HS-5 (cell line): Measurements from ENCODE around the gene CRYBA2.

ENCODE experiments used
- DNase-seq: peaks from one replicate; pipeline ENCODE4 v3.0.0-alpha.2; 2012; ENCODE audit warnings: low read depth

Gene CRYBA2

DNA sequence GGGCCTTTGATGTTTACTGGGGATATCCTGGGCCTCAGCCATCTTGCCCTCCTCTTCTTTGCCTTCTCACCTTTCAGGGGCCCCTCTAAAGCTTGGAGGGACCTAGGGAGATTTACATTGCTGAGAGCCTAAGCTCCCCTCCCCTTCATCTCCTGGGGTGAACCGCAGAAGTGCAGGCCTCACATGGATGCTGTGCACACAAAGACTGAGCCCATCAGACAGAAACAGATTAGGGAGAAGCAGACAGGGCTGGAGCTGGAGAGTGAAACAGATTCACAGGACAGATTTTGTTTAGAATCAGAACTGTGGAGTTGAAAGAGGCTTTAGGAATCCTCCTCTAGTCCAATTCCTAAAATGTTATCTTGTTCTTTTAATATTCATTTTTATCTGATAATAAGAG is 37.2 kb downstream of the CRYBA2 start:
- DNase-seq: no peak

DNA sequence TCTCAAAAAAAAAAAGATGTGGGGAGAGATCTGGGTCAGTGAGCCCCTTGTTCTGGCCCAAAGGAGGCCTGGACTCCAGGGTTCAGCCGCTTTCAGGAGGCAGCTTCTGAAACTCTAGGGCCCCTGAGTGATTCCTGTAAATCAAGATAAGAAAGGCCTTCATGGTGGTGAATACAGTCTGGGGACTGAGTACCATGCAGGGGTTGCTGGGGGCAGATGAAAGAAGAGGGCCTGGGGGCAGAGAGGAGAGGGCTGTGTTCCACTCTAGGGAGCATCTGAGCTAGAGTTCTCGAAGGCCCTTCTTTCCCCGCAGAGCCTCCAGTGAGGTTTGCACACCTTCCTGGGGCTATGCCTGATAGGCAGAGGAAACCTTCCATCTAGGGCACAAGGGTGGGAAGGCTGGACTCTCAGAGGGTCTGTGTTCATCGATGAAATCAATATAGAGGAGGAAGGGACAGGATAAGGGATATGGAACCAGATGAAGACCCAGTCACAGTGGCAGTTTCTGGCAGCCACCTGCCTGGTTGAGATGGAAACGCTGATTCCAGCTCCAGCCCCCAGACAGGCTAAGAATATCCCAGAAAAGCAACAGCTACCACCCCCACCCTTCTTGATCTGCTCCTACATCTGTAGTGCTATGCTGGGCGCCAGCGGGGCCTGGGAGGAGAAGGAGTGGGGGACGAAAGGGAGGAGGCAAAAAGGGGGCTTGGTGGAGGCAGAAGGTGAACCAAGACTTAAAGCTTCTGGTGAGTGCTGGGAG is 38.5 kb downstream of the CRYBA2 start:
- DNase-seq: no peak

DNA sequence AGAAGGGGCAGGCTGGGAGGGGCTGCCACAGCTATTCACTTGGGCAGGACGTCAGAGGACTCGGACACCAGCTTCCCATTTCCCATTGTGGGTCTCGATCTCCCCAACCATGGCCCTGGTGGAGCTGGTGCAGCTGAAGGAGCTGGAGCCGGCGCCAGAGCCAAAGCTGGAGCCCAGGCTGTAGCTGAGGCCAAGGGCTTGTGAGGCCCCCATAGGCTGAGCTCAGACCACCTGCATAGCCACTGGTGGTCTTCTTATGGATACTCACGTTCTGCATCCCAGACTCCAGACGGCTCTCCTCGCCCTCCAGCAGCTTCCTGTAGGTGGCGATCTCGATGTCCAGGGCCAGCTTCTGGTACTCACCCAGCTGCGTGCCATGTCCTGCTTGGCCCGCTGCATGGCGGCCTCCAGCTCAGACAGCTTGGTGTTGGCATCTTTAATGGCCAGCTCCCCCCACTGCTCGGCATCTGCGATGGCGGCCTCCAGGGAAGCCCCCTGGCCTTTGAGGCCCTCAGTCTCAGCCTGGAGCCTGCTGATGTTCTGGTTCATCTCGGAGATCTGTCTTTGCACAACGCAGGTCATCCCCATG is 39.8 kb downstream of the CRYBA2 start:
- no peak for DNase-seq

DNA sequence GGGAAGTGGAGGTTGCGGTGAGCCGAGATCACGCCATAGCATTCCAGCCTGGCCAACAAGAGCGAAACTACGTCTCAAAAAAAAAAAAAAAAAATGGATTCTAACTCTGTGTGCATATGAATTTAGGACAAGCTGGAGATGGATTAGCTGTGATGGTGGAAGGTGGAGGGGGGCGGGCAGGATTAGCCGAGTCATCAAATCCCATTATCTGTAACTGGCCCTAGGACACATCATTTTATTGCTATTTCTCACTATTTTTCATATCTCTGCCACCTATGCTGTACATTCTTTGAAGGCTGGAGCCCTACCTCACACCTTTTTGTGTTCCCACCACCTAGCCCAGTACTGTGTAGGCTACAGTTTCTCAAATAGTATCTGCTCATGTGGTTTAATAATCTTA is 41.1 kb downstream of the CRYBA2 start:
- DNase-seq: no peak

DNA sequence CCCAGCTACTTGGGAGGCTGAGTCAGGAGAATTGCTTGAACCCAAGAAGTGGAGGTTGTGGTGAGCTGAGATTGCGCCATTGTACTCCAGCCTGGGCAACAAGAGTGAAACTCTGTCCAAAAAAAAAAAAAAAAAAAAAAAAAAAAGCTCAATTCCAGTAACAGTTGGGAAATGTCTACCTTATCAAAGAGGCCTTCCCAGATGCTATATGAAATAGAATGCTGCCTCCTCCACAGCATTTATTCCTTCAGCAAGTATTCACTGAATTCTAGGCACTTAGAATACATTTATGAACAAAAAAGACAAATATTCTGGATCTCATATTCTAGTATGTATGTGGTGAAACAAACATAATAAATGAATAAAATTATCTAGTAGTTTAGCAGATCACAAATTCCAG is 46.6 kb downstream of the CRYBA2 start:
- no peak for DNase-seq

DNA sequence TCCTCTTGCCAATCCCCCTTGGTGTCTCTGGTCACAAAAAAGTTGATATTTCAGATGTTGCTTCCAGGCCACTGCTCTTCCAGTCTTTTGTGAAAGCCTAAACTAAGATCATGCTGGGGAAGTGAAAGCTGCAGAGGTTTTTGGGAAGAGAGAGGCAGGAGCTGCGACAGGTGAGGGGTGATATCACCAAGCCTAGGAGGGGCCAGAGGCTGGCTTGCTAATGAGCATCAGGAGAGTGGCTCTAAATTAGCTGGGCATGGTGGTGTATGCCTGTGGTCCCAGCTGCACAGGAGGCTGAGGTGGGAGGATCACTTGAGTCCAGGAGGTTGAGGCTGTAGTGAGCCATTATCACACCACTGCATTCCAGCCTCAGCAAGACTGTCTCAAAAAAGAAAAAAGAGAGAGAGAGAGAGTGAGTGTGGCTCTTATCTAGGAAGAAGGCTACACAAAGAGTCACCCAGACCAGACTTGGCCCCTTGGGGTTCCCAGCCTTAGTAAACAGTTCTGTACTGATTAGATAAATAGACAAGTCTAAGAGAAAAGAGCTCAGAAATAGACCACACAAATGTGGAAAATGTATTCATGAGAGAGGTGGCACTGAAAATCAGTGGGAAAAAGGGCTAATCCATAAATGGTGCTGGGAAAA is 48.3 kb downstream of the CRYBA2 start:
- DNase-seq: no peak
